H54 (cell line): ENCODE data around the gene SETBP1.

Experiments used
- DNase-seq: peaks from one replicate; pipeline ENCODE4 v3.0.0; 2011; ENCODE audit warnings: low spot score, mixed read lengths; ENCODE audit not compliant: insufficient read length
- FAIRE-seq: peaks from 3 replicates; lab custom pipeline; 2011; peaks lifted over from hg19 to GRCh38; lab: Jason Lieb, UNC
- POLR2A ChIP-seq: IDR thresholded peaks from 2 replicates; pipeline ENCODE4 v1.6.1; 2011; ENCODE audit warnings: low read depth, mild to moderate bottlenecking, low read length

The SETBP1 gene

DNA sequence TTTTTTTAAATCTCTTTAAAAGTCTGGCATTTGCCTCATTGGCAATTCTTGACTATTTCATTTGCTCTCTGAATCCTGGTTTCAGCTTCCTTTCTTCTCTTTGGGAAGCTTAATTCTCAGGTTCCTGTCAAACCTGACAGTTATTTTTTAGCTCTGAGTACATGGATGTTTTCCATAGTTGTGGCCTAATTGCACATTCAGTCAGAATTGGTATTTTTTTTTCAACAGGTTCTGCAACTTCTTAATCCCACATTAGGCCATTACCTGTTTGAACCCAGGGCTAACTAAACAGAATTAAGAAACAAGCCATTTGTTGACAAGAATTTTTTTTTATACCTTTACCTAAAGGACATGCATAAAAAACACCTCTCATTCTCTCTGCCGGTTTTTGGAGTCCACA lies 338.8 kb downstream of the SETBP1 start:
- TF ChIP-seq POLR2A: no peak
- no peak for DNase-seq
- no peak for FAIRE-seq

DNA sequence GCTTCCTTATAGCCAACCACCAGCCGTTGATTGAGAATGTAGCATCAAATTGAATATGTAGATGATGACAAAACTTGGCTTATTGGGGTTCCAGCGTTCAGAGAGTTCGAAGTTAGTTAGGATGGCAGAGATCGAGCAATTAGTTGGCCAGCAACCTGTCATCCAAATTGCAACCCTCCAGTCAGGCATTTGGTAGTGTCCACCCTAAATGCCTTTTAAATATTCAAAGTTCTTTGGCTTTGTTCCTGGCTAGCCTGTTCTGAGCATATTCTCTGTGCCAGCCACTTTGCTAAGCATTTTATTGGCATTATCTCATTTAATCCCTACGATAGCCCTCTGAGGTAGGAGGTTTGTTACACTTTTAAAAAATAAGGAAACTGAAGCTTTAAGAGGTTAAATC lies 342.8 kb downstream of the SETBP1 start:
- FAIRE-seq (no peak), DNase-seq (no peak)
- TF ChIP-seq POLR2A: no peak

DNA sequence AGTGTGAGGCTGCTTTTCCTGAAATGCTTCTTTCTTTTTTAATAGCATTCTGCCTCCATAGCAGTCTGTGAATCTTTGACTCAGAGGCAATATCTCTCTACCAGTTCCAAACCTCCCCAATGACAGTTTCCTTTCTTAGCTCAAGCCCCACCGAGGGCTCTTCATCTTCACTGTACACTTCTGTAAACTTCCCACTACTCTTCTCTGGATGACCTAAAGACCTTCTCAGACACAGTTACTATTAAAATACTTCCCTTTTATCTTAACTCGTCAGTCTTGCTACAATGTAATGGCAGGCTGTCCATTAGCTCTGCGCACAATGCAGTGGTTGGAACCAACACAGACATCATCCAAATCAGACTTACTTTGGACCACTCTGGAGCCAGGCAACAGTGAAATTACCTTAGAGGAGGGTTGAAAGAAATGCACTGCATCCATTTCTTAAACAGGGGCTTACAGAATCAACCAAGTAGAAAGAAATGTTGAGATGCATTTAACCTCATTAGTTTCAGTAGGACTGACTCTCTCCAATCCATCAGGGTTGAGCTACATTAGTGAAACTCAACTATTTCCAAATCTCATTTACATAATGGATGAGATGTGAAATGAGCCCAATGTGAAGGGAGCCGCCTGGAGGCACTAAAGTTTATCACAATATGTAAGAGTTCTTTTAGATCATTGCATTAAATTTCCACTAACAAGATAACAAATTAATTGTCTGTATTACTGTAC lies 343.8 kb downstream of the SETBP1 start:
- no peak for TF ChIP-seq POLR2A
- no peak for DNase-seq
- FAIRE-seq: no peak

DNA sequence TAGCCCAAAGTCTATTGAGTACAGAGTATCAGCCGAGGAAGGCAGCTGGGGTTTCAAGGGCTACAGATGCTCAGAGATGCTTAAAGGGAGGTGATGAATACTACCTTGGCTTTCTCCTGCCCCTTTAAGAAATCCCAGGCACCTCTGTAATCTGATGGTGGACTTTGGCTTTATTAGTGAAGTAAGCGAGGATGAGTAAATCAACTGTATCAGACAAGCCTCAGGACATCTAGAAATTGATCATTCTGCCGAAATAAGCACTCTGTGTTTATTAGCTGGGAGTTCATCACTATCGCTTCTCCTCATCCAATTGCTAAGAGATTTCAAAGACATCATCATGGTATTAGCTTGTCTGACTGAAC lies 344.4 kb downstream of the SETBP1 start:
- DNase-seq: no peak
- FAIRE-seq: no peak
- no peak for TF ChIP-seq POLR2A

DNA sequence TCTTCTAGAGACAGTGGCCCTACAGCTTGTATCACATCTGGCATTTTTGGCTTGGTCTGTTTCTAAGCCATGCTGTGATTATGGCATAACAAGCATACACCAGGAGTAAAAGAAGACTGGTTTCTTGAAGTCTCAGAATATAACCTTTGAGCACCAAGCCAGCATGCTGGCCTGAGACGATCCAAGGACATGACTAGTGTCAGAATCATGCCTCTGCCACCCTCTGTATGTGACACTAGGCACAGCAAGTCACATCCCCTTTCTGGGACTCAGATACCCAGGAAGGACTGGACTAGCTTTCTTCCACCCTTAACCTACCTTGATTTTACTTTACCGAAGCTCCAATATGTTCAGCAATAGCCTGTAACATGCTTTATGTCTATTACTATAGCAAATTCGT lies 345.5 kb downstream of the SETBP1 start:
- no peak for TF ChIP-seq POLR2A
- no peak for FAIRE-seq
- no peak for DNase-seq

GRCh38 chr18:45034179-45034578 lies 353.5 kb downstream of the SETBP1 start:
- no peak for TF ChIP-seq POLR2A
- FAIRE-seq (no peak), DNase-seq (no peak)

DNA sequence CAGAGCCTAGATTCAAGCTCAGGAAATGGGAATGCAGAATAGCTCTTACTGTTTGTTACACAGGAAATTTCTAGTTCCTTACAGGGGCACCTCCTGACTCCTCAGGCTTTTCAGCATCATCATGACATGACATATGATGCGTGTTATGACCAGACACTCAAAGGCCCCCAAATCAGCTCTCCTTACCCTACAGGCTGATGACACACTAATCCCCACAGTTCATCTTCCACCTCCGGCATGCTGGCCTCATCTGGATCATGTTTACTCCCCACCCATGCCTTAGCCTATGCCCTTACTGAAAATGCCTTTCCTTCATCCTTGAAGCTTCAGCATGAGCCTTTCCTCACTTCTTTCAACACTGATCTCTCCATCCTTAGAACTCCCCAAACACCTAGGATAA lies 356.9 kb downstream of the SETBP1 start:
- FAIRE-seq (no peak), DNase-seq (no peak)
- no peak for TF ChIP-seq POLR2A

- DNase-seq (no peak), FAIRE-seq (no peak)
- no peak for TF ChIP-seq POLR2A
Measured at GRCh38 chr18:45039376-45039775, 358.7 kb downstream of the SETBP1 start.

- no peak for FAIRE-seq
- DNase-seq: no peak
- no peak for TF ChIP-seq POLR2A
Measured at GRCh38 chr18:45040879-45041278, 360.2 kb downstream of the SETBP1 start.

GRCh38 chr18:45044787-45045186 lies 364.1 kb downstream of the SETBP1 start:
- no peak for TF ChIP-seq POLR2A
- DNase-seq (no peak), FAIRE-seq (no peak)

GRCh38 chr18:45046228-45046627 lies 365.5 kb downstream of the SETBP1 start:
- no peak for FAIRE-seq
- DNase-seq: no peak
- no peak for TF ChIP-seq POLR2A

DNA sequence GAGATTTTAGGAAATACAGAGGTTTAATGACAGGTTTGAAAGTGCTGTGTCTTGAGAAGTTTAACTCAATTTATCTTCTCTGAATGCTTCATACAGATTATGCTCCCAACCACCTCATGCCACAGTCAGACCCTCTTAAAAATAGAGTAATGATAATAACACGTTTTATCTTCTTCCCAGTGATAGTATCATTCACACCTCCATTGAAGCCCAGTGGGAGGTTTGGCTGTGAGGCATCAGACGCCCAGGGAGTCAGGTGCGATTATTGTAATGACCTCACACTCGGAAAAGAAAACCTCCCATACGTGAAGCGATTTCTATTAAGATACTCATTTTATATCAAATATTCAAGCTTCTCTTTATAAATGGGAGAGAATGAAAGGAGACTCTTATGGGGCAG lies 366.3 kb downstream of the SETBP1 start:
- DNase-seq (no peak), FAIRE-seq (no peak)
- no peak for TF ChIP-seq POLR2A

- DNase-seq: no peak
- no peak for FAIRE-seq
- TF ChIP-seq POLR2A: no peak
Measured at GRCh38 chr18:45049578-45050319, 369.1 kb downstream of the SETBP1 start.

DNA sequence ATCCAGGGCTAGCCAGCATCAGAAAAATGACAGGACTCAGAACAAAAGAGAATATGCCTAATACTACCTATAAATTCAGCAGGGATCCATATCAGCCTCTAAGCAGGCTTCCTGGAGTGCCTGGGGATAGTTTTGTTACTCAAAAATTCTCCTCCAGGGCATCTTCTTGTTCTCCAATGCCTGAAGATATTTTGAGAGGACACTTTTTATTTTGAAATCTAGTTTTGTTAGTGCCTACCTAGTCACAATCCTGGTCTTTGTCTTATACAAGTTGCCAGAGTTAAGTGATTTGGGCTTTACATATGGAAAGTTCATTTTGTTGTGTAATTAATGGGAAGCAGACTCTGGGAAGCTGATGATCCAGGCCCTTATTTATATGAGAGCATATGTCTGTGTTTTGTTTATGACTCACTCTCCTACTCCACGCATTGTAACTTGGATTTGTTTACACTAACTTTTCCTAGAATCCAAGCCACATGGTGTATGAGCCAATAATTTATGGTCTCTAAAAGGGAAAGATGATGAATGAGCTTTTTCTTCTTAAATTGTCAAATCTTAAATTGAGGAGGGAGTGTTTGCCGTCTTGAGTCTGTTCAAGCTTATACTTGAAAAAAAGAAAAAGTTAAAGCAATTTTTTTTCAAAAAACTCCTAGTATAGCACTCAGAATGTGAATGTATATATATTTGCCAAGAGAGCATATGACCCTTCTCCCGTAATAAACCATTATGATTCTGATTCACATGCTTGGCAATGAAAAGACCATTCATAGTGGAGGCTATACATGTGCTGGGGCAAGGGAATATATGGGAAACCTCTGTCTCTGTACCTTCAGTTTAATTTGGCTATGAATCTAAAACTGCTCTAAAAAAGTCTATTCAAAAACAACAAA lies 370.3 kb downstream of the SETBP1 start:
- no peak for DNase-seq
- FAIRE-seq: no peak
- TF ChIP-seq POLR2A: no peak
